ENCODE results near the gene DHX16. TPM values are rescaled to one million over a fixed set of nuclear protein-coding genes. Genes with fewer than 3 reads are reported as not detected.

DHX16 gene
- total RNA-seq, 1 donor from 2014 or later, result 28.4 TPM

- intact Hi-C loops (cut with DNase I), result no loop called here
- no peaks in the 10 kb centered on the region for H3K9me3 ChIP-seq
- peak overlapping the region; percentile 89 for H3K27ac ChIP-seq
- H3K4me3 ChIP-seq, result peak overlapping the region; percentile 95
- ATAC-seq, result peak; percentile 92 to 93
- peak; percentile 89 for DNase-seq
- H3K36me3 ChIP-seq, result peaks cover 36% of the 10 kb centered on the region
- TF ChIP-seq CTCF (IDR thresholded peaks at IDR 0.05), result no peak
- H3K4me1 ChIP-seq, result peaks cover 16% of the 10 kb centered on the region
- no peaks in the 10 kb centered on the region for H3K27me3 ChIP-seq (ENCODE audit: low read depth)
Observed at GRCh38 chr6:30647242-30648116, 25.3 kb downstream of the DHX16 start.

- peak; percentile 95 to 96 for ATAC-seq
- H3K27ac ChIP-seq, result peak within 1 kb of the TSS; percentile 89
Observed at GRCh38 chr6:30646450-30647241, 26.2 kb downstream of the DHX16 start, which contains the start of gene C6orf136. C6orf136 (plus strand) TSS chr6:30647133; CDS start chr6:30647232, 99 bp downstream.

GRCh38 chr6:30645989-30646388 lies 26.8 kb downstream of the DHX16 start:
- no peak overlapping the region for H3K4me3 ChIP-seq
- H3K9me3 ChIP-seq, result no peaks in the 10 kb centered on the region
- DNase-seq, result no peak
- H3K27ac ChIP-seq, result no peak overlapping the region
- intact Hi-C loops (cut with DNase I), result no loop called here
- peaks cover 16% of the 10 kb centered on the region for H3K4me1 ChIP-seq
- no peaks in the 10 kb centered on the region for H3K27me3 ChIP-seq (ENCODE audit: low read depth)
- no peak for TF ChIP-seq CTCF (IDR thresholded peaks at IDR 0.05)
- ATAC-seq, result no peak
- peaks cover 34% of the 10 kb centered on the region for H3K36me3 ChIP-seq

More at GRCh38 chr6:30646450-30647241, 26.2 kb downstream of the DHX16 start, which contains the start of gene C6orf136:
- intact Hi-C loops (cut with DNase I), result no loop called here
- no peaks in the 10 kb centered on the region for H3K9me3 ChIP-seq
- peaks cover 16% of the 10 kb centered on the region for H3K4me1 ChIP-seq
- DNase-seq, result peak; percentile 97
- peaks cover 34% of the 10 kb centered on the region for H3K36me3 ChIP-seq
- peak within 1 kb of the TSS; percentile 95 for H3K4me3 ChIP-seq
- TF ChIP-seq CTCF (IDR thresholded peaks at IDR 0.05), result no peak
- no peaks in the 10 kb centered on the region for H3K27me3 ChIP-seq (ENCODE audit: low read depth)

GRCh38 chr6:30644769-30645168 lies 28.0 kb downstream of the DHX16 start:
- peaks cover 41% of the 10 kb centered on the region for H3K36me3 ChIP-seq
- ATAC-seq (no peak), DNase-seq (no peak)
- no peak for TF ChIP-seq CTCF (IDR thresholded peaks at IDR 0.05)
- no peaks in the 10 kb centered on the region for H3K9me3 ChIP-seq
- no peak overlapping the region for H3K4me3 ChIP-seq
- H3K27me3 ChIP-seq (ENCODE audit: low read depth), result no peaks in the 10 kb centered on the region
- intact Hi-C loops (cut with DNase I), result no loop called here
- H3K4me1 ChIP-seq, result peaks cover 16% of the 10 kb centered on the region
- no peak overlapping the region for H3K27ac ChIP-seq

- H3K9me3 ChIP-seq, result no peaks in the 10 kb centered on the region
- peaks cover 16% of the 10 kb centered on the region for H3K4me1 ChIP-seq
- DNase-seq, result no peak
- H3K4me3 ChIP-seq, result no peak overlapping the region
- H3K27me3 ChIP-seq (ENCODE audit: low read depth), result no peaks in the 10 kb centered on the region
- no peak for TF ChIP-seq CTCF (IDR thresholded peaks at IDR 0.05)
- peaks cover 41% of the 10 kb centered on the region for H3K36me3 ChIP-seq
- no peak overlapping the region for H3K27ac ChIP-seq
- intact Hi-C loops (cut with DNase I), result no loop called here
- ATAC-seq, result no peak
Observed at GRCh38 chr6:30643656-30644055, 29.1 kb downstream of the DHX16 start.

All from lower lobe of right lung (tissue), 2 donors.